HG03103 (cell line): ENCODE measurements around the gene ITSN1.

Source experiments
- ATAC-seq: cut with Tn5 transposase; IDR thresholded peaks from one replicate; pipeline ENCODE4 v1.9.1; 2021; ENCODE audit warnings: low read depth; ENCODE audit not compliant: unreplicated experiment

ITSN1 gene

DNA sequence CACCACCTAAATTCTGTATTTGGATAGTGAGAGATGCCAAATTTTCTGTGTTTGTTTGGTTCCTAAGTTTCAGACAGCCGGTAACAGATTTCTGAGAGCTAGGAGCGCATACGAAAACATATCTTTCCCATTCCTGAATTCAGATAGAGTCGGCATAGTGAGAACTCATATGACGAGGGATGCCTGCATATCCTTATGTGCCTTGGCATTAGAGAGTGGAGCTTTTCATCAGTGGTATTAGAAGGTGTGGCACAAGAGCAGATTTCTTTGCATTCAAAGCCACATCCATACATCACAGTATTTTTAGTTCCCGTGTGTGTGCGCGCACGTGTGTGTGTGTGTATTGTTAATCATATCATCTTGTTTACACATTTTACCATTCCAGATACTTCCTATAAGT lies 187.5 kb downstream of the ITSN1 start:
- ATAC-seq = no peak

DNA sequence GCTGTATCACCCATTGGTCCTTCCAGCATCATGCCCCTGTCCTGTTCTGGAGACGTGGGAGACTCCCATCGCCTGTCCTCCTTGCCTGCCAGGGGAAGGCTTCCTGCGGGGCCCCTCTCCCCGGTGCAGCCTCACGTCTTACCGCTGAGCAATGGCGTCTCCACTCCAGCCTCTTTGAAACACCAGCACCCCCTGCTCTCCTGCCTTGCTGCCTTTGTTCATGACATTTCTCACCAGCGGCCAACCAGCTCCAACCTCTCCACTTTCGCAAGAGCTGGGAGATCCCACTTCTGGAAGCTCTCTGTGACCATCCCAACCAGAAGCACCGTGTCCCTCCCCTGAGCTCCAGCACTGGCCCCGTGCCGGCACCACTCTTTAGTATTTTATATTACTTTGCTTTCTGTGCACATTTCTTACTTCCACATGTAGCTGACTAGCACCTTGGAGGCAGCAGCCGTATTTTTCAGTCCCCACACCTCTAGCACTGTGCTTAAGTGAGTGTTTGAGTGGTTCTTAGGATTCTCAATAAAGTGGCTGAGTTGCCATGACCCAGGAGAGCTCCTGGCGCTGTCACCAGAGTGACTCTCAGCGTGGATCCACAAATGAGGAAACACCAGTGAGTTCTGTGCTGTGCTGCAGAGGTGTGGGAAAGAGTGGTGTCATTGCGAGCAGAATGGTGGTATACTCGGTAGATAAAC lies 189.8 kb downstream of the ITSN1 start:
- no peak for ATAC-seq

DNA sequence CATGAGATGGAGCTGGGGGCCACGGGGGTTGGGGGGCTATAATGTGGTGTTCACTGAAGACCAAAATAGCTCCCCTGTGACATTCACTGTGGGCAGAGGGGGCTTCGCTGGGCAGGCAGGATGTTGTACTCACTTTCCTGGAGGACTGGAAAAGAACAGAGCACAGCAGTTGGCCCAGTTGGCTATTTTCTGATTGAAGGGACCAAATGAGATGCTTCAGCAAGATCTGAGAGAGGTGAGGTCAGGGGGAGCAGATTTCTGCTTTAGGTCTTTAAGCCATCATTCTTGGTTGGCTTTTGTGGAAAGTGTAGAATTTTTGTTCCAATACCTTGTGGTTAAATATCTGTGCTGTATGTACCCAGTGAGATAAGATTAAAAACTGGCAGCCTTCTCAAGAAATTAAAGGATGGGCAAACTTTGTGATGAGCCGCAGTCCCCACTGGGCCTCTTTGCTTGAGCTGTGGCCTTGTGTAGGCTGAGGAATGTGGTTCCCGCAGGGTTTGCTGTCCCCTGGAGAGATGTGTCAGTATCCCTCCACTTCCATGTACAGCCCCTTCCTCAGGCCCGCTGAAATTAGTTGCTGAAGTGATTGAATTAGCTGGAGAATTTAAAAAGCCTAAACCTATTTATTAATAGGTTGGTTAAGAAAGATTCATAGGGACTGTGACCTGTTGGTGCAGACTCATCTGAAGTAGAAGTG lies 192.7 kb downstream of the ITSN1 start:
- no peak for ATAC-seq

DNA sequence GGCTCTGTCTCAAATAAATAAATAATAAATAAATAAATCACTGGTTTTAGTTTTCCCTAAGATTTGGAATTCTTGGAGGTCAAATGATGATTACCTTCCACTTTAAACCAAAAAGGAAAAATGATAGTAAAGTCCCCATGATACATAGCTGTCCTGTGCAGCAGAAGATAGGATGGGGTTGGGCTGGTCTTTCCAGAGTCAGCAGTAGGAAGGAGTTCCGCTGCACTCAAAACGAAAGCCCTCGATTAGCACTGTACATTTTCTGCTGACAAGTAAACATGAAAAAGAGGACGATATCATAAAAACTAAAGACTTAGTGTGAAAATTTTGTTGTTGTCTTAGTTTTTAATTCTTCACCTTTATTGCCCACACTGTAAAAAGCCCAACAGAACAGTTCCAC lies 193.6 kb downstream of the ITSN1 start:
- ATAC-seq = no peak

DNA sequence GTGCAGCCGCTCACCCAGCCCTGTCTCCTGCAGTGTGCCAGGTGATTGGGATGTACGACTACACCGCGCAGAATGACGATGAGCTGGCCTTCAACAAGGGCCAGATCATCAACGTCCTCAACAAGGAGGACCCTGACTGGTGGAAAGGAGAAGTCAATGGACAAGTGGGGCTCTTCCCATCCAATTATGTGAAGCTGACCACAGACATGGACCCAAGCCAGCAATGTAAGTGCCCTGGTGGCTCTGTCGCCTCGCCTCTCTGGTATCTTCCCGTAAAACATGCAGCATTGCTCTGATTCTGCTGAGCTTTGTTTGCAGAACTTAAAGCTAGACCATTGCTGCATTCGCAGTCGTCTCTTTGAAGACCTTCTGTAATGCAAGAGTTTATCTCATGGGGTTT lies 194.1 kb downstream of the ITSN1 start:
- ATAC-seq = no peak

DNA sequence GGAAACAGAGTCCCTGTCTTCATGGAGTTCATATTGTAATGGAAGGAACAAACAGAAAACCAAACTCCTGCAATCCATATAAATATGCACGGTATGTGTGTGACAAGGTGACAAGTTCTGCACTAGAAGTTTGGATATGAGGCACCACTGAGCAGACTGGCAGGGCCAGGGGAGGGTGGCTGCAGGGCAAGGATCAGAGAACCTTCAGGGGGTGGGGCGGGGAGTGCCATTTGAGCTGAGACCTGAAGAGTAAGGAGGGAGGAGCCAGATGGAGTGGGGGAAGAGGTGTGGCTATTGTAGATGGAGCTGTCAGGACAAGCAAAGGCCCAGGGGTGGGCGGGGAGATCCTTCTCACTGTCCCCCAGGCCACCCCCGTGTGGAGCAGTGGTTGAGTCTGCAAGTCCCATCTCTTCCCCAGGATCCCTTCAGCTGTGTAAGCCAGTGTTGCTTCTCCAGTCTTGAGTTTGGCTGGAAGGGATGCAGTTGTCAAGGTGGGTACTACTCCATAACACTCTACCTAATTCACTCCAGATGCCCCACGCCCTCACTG lies 196.9 kb downstream of the ITSN1 start:
- no peak for ATAC-seq

DNA sequence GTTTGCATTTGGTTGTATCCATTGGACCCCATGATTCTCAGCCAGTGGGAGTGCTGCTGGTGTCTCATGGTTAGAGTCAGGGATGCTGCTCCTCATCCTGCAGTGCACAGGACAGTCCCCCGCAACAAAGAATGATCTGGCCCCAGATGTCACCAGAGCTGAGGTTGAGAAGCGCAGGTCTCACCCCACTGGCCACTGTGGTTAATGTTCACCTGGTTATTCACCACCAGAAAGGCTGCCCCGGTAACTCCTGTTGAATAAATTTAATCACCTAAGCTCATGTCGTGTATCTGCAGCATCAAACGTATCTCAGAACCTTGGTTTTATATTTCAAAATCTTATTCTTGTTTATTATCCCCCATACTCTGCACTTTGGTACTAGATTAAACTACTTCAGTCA lies 197.5 kb downstream of the ITSN1 start:
- no peak for ATAC-seq

DNA sequence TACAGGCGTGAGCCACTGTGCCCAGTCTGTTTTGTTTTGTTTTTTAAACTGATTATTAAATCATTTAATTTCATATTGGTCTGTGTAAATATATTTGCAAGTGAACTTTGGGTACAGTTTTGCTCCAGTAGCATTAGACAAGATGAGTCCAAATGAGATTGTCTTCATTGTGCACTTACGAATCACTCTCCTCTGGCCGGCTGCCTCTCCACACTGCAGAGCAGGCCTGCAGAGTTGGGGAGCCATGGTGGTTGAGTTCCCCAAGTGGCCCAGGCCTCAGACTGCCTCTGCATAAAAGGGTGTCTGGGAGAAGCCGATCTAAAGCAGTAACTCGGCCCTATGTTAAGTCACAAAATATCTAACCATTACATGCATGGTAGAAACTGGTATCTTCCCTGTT lies 198.5 kb downstream of the ITSN1 start:
- ATAC-seq = no peak

DNA sequence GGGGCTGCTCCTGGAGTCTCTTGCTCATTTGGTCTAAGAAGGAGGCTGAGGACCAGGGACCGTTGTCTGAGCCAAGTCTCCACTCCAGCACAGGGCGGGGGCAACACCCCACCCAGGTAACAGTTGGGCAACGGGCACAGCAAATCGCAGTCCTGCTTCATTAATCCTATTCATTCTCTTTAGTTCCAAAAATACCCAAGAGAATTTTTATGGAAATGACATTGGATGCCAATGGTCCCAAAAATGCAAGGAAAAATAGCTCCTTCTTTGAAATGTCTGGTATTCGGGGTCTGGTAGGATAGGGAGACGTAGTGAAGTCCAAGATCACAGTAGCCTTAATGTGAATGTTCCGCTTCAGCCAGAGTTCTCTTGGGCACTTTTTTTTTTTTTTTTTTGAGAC lies 199.3 kb downstream of the ITSN1 start:
- ATAC-seq = no peak

DNA sequence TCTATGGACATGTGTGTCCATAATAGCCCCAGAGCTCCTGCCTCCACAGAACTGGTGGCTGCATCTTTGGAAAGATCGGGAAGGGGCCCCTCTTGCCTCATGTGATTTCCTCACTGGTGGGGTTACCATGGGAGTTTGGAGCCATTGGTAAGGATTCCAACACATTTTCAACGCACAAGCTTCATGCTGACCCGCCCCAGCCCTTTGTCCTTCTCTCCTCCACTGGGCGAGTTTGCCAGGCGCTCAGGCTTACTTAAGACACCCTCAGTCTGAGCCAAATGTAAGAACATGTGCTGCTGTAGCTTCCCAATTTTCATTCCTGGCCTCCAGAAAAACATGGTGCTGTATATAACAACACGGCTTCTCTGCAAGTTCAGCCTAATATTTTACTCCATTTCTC lies 200.9 kb downstream of the ITSN1 start:
- no peak for ATAC-seq

DNA sequence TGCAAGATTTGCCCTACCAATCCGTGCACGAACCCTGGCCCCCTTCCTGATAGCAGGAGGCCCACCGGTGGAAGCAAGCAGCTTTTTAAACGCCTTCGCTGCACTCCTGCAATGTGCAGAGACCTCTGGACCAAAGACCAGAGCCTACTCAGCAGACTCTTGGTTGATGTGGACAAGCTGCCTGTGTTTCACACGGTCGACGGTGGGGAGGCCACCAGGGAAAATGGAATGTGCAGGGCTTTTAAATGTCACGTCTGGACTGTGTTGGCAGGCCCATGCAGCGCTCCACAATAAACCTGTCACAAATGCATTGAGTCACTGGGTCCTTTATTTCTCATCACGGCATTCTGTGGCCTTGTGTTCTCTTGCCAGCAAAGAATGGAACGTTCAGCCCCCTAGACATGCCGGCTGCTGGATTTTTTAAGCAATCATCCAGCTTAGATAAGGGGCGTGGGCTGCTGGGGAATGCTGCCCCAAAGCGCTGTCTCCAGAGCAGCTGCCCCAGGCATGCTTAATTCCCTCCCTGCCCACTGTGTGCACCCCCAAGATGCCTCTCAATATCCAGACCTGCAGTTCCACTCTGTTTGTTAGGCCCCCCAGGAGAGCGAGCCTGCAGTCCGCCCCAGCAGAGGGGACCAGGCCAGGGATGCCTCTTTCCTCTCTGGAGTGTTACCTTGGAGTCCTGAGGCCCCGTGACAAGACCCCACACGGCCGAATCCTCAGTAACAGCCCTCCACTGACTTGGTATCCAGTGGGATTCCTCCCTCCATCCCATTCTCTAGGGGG lies 202.0 kb downstream of the ITSN1 start:
- no peak for ATAC-seq

DNA sequence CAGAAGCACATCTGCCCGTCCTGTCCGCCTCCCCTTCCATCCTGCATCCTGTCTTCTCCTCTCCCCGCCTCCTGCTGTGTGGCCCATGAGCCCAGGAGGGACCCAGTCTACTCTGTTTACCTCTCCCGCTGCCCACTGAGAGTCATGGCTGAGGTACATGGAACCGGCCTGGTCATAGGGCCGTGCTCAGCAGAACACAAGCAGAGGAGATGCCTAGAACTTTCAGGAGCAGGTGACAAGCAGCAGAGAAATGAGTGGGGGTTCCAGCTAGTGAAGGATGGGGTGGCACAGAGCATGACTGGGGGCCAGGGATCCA lies 202.5 kb downstream of the ITSN1 start:
- ATAC-seq = no peak

DNA sequence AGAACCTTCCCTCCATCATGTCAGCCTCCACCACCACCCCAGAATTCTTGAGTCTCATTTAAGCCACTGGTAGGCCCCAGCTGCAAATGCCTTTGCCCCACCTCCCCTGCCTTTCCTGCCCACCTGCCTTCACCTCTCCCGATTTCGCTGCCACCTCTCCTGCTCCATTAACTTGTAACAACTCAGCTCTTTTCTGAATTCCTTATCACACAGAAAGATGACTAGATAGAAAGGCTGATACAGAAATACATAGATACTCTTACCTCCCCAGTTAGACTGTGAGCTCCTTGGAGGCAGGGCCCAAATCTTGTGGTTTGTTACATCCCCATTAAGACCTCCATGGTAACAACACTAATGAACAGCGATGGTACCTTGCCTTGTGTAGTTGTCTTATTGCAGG lies 203.8 kb downstream of the ITSN1 start:
- no peak for ATAC-seq

DNA sequence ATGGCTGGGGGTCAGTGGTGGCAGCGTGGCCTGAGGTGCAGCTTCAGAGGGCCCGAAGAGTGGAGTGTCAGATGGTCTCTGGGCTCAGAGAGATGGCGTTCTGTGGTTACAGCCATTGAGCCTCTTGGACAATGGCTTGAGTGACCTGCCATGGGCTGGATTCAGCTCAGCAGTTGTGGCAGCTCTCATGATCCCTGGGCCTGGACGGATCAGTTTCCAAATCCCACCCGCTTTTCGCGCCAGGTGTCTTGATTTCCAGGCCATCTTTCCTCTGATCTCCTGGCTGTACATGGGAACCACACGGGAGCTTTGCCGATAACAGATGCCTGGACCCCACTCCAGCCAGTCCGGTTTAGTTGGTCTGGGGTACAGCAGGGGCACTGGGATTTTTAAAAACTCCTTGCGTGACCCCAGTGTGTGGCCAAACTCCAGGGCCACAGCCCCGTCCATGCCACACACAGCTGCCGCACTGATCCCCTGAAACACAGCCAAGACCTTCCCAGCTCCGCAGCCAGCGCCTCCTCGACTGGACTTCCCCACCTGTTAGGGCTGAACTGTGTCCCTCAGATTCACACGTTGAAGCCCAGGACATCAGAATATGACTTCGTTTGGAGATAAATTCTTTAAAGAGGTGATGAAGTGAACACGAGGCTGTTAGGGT lies 205.4 kb downstream of the ITSN1 start:
- no peak for ATAC-seq

DNA sequence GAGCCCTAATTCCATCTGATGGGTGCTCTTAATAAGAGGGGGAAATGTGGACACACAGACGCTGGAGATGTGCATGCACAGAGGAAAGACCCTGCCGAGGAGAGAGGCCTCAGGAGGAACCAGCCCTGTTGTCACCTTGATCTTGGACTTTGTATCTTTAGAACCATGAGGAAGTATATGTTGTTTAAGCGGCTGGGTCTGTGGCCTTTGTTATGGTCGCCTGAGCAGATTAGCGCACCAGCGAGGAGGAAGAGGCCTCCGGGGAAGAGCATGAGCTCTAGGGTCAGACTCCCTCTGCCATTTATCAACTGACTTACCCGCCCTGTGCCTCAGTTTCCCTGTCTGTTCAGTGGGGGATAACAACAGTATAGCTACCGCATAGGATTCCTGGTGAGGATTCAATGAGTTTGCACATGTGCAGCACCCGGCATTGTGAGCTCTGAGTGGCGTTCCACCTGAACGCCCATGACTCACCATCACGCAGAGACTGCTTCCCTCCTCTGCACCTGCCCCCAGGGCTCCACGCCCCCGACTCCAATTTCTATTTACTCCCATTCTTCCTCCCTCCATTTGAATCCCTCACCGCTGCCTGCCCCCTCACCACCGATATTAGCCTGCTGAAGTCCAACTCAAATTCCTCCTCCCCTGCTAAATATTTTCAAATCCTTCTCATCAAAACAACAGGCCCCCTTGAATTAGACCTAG lies 206.1 kb downstream of the ITSN1 start:
- no peak for ATAC-seq

DNA sequence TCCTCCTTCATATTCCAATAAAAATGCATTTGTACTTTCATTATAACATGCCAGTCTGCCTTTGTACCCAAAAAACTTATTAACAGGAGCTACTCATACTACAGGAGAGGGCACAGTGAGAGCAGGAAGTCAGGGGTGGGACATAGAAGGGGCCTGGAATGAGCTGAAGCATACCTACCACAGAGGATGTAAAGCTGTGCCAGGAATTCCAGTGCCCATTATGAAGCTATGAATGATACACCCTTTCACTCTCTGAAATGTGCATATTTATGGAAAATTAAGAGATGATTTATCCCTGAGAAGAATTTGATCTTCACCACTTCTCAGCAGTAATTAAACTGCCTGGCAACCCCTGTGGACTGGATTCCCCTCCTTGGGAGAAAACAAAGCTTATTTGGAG lies 207.5 kb downstream of the ITSN1 start:
- ATAC-seq = no peak

DNA sequence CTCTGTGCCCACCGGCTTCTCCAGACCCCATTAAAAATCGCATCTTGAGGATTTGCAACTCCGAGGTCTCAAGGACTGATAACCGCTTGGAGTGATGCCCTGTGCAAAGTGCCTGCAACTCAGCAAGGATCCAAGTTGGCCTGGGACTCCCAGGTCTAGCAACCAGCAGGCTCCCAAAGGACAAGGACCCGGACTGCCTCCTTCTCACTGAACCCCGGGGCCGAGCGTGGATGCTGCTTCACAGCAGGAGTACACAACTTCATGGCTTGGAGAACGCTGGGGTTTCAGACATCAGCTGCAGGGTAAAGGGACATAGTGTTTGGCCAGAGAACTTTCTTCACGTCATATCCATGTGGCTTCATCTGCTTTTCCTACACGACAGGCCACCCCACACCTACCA lies 208.1 kb downstream of the ITSN1 start:
- no peak for ATAC-seq

DNA sequence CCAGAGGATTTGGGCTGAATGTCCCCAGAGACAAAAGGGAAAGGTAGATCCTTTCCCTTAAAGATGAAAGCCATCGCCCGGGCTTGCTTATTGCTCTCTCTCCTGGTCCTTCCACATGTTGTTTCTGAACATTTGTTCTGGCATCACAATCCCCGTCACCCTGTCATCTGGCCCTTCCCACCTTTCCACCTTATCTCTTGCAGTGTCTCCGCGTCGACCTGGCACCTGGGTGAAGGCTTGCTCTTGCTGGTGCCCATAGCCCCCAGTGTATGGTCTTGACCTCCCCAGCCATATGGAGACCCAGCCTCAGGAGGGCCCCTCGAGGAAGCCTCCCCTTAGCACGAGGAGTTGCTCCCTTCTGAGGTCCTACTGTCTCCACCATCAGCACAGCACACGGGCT lies 208.7 kb downstream of the ITSN1 start:
- no peak for ATAC-seq

DNA sequence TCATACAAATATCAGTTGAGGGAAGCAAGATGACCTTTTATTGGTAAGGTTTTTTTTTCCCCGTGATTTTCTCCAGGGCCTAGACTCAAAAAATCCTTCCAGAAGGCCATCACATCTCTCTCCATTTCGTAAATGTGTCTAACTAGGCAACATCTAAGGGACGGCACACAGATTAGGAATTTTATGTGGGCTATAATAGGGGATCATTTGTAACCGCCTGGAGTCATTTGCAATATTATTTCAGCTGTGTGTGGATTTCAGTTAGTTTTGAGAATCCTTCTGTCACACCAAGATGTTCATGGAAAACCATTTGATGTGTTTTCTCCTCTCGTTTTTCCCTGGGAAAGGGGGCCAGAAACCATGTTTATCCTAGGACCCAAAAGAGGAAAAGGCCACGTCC lies 210.2 kb downstream of the ITSN1 start:
- ATAC-seq = no peak

DNA sequence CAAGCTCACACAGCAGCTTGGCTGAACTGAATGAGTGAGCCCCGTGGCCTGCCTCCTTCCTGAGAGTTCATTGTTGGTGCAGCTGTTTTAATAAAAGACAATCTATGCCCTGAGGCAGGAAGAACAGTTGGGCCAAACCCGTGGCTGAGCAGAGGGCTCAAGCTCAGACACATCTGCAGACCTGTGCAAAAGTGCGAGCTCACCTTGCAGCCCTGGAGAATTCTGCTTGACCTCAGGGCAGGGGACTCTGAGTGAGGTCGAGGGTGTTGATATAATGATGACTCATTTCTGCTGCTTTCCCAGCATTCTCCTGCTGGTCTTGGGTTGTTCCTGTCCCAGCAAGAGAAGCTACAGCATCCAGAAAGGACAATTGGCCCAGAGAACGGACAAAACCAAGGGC lies 212.3 kb downstream of the ITSN1 start:
- ATAC-seq = no peak

DNA sequence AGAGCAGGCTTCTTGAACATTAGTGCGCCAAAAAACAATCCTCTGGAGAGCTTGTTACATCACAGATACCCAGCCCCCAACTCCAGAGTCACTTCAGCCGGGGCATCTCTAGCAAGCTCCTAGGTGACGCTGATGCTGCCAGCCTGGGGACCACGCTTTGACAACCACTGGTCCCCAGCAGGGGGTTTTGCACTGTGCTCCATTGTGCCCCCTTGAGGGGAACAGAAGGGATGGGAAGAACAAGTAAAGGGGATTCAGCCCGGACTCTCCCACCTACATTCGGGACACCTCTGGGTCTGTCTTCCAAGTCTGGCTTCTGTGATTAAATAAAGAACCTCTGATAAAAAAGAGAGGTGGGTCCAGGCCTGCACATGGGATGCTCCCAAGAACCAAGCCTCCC lies 212.9 kb downstream of the ITSN1 start:
- no peak for ATAC-seq
